ENCODE results near the gene NDUFC2.
"Not testable (repeated sequence)": the region's sequence is repeated elsewhere in the genome, so short reads cannot be mapped to it uniquely, and the experiment has no call there.

The NDUFC2 gene

DNA sequence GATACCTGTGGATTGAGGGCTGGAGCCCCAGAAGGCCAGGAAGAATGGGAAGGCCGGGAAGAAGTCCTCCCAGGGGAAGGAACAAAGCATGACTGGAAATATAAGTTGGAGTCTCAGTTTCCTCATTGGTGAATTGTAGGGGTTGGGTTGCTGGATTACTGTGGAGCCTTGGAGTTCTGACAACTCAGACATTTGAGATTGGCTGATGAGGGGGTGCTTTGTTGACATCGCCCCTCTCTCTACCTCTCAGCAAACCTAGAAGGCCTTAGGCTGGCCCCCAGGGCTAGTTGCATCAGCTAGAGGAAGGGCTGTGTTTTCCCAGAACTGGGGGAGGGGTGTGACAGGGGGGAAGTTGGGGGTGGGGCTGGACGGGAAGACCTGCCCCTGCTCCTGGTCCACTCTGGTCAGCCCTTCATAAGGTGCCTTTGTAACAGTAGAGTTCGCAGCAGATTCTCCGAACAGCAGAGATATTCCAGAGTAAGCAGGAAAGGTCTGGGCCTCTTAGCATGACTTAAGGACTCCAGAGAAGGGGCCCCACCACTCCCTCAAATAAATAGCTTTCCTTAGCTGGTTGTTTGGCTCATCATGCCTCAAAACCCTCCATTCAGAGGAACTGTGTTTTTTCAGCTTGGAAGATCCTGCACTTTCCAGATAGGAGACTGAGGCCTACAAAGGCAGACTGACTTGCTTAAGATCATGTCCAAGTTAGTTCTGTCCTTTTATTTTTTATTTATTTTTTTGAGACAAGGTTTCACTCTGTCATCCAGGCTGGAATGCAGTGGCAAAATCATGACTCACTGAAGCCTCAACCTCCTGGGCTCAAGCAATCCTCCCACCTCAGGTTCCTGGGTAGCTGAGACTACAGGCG lies 28.5 kb downstream of the NDUFC2 start:
- DNase-seq: no peak

DNA sequence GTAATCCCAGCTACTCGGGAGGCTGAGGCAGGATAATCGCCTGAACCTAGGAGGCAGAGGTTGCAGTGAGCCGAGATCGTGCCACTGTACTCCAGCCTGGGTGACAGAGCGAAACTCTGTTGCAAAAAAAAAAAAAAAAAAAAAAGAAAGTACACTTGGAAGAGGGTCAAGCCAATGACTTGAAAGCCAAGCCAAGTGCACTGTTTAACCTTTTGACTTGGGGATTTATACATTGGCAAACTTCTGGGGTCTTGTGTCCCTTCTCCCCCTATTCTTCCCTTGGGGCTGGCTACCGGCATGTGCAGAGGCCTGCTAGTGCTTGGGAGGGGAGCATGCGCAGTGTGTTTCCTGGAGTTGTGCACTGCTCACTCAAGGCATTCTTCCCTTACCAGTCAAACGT lies 30.3 kb downstream of the NDUFC2 start:
- no peak for DNase-seq

DNA sequence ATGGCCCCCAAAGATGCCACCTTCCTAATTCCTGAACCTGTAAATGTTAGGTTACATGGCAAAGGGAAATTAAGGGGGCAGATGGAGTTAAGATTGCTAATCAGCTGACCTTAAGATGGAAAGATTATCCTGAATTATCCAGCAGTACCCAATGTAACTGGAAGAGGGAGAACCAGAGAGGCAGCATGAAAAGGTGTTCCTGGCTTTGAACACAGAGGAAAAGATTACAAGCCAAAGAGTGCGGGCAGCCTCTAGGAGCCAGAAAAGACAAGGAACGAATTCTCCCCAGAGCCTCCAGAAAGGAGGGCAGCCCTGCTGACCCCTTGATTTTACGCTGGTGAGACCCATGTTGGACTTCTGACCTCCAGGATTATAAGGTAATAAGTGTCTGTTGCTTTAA lies 31.1 kb downstream of the NDUFC2 start:
- DNase-seq: no peak

DNA sequence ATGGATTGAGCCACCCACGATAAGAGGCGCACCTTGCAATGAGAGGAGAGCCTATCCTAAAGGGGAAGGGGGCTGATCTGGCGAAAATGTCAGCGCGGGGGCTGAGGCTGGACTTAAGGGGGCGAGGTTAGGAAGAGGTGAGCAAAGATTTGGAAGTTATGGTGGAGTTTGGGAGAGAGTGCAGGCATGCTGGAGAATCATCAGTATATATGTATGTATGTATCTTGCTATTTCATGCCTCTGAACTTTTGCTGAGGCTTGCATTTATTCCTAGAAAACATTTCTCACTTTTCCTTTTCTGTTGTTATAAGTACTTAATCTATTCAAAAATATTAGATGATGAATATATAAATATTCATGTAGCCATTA lies 33.2 kb downstream of the NDUFC2 start:
- no peak for DNase-seq

DNA sequence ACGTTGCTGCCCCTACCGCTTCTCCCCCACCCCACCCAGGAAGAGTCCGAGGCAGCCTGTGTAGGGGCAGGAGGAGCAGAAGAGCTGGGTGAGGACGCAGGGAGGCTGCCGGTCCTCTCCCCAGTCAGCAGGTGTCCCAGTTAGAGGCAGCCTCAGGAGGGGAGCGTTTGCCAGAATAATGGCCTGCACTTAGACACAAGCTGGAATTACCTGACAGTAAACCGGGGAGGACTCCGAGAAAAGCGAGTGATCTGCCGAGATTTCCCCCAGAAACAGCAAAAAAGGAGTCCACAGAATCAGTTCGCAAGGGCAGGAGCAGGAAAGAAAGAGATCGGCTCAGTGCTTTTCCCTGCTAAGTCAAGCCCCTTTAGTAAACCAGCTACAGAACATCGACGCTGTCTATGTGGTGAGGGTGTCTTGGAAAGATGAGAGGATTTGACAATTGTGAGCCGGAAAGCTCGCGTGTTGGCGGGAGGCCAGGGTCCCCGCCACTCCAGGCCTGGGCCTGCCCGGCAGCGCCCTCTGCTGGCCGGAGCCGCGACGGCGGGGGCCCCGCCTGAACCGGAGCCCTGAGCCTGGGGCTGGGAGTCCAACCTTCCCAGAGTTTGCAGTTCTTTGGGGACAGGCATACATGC lies 33.7 kb downstream of the NDUFC2 start:
- DNase-seq: peak; percentile 73

DNA sequence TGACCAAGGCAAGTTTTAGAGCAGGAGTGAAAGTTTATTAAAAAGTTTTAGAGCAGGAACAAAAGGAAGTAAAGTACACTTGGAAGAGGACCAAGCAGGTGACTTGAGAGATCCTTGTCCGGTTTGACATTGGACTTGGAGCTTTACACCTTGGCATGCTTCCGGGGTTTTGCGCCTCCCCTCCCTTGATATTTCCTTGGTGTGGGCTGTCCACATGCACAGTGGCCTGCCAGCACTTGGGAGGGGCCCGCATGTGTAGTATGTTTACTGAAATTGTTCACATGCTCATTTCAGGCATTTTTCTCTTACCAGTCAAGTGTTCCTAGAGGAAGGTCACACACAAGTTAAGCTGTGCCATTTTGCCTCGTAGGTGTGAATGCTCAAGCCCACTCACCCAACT lies 35.0 kb downstream of the NDUFC2 start:
- no peak for DNase-seq

DNA sequence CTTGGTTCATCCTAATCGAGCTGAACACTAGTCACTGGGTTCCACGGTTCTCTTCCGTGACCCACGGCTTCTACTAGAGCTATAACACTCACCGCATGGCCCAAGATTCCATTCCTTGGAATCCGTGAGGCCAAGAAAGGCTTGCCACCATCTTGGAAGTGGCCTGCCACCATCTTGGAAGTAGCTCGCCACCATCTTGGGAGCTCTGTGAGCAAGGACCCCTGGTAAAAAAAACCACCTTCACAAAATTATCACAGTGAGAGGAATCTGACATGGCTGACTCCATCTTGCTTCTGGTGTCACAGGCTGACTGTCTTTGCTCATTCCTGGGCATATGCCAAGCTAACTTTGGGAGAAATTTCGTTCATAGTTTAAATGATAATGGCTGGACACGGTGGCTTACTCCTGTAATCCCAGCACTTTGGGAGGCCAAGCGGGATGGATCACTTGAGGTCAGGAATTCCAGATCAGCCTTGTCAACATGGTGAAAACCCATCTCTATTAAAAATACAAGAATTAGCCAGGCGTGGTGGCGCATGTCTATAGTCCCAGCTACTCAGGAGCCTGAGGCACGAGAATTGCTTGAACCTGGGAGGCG lies 37.7 kb downstream of the NDUFC2 start:
- no peak for DNase-seq

DNA sequence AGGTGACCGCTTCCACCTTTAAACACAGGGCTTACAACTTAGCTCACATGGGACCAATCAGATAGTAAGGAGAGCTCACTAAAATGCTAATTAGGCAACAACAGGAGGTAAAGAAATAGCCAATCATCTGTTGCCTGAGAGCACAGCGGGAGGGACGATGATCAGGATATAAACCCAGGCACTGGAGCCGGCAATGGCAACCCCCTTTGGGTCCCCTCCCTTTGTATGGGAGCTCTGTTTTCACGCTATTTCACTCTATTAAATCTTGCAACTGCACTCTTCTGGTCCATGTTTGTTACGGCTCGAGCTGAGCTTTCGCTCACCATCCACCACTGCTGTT lies 38.3 kb downstream of the NDUFC2 start:
- not testable (repeated sequence) for DNase-seq

DNA sequence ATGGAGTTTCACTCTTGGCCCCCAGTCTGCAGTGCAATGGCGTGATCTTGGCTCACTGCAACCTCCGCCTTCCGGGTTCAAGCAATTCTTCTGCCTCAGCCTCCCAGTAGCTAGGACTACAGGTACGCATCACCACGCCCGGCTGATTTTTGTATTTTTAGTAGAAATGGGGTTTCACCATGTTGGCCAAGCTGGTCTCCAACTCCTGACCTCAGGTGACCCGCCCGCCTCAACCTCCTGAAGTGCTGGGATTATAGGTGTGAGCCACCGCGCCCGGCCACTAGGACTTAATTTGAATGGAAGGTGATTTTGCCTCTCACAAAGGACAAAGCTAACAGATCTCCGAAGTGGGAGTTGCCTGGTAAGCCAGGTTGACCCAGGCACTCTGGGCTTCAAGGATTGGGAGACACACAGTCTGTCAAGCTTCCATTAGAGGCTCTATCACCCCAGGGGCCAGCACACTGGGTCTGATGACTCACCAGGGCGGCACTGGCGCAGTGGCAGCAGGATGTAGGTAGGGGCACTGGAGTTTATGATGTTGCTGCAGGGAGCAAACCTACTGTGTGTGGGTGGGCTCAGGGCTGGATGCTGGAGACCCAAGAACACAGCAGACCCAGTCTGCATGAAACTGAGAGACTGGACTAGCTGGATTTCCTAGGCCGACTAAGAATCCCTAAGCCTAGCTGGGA lies 38.8 kb downstream of the NDUFC2 start:
- DNase-seq: no peak

DNA sequence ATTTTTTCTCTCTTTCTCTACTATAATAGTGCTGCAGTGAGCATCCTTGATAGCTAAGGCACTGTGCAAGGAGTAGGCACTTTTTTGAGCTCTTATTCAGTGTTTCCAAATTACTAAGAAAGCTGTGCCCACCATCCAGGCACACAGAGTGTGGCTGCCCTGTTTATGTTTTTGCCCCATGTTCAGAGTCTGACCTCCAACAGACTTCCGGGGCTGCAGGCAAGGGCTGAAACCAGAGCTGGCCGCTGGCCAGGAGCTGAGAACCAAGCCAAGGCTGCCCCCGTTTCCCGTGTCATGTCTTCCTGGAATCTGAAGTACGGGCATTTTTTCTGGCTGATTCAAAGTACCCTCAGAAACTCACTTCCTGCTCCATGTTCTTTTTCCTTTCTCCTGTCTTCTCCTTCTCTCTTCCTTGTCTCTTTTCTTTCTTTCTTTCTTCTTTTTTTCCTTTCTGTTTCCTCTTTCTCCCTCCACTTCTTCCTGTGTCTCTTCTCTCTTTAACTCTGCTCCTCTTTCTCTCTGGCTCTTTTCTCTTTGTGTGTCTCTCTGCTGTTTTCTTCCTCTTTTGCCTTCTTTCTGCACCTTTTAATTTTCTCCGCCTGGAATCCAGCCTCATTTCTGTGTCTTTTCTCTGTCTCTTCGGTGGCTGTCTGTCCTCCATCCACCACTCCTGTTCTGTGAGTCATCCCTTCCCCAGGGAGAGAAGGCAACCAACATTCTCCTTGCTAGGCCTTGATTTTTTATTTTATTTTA lies 39.6 kb downstream of the NDUFC2 start:
- DNase-seq: peak; percentile 83

DNA sequence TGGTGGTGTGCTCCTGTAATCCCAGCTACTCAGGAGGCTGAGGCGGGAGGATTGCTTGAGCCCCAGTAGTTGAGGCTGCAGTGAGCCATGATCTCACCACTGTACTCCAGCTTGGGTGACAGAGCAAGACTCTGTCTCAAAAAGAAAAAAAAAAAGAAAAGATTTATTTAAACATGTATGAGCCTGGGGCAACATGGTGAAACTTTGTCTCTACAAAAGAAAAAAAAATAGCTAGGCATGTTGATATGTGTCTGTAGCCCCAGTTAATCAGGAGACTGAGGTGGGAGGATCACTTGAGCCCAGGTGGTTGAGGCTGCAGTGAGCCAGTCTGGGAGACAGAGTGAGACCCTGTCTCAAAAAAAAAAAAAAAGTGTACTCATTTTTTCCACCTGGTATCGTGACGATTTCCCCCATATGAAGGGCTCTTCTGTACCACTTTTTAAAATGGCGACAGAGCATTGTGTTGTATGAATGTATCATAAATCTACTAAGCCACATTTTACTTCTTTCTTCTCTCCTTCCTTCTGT lies 40.2 kb downstream of the NDUFC2 start:
- DNase-seq: no peak

DNA sequence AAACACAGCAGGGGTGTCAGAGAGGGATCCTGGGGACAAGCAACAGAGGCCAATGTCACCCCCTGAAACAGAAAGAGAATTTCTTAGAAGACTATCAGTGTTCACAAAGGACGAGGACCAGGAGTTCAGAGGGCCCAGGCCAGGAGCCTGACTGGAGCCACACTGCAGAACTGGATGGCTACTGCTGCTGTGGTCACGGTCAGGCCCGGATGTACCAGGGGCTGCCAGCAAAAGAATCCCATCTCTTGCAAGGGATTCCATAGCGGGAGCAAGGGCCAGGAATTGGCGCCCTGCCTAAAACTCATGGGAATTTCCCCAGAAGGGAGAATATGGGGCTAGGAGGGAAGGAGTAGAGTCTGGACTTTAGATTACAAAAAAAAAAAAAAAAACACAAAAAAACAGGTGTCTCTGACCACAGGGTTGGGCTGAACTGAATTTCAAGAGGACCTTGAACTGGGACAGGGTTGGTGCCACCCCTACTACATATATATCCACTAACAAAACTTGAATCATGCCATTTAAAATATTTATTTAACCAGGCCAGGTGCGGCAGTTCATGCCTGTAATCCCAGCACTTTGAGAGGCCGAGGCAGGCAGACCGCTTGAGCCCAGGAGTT lies 40.9 kb downstream of the NDUFC2 start:
- no peak for DNase-seq

DNA sequence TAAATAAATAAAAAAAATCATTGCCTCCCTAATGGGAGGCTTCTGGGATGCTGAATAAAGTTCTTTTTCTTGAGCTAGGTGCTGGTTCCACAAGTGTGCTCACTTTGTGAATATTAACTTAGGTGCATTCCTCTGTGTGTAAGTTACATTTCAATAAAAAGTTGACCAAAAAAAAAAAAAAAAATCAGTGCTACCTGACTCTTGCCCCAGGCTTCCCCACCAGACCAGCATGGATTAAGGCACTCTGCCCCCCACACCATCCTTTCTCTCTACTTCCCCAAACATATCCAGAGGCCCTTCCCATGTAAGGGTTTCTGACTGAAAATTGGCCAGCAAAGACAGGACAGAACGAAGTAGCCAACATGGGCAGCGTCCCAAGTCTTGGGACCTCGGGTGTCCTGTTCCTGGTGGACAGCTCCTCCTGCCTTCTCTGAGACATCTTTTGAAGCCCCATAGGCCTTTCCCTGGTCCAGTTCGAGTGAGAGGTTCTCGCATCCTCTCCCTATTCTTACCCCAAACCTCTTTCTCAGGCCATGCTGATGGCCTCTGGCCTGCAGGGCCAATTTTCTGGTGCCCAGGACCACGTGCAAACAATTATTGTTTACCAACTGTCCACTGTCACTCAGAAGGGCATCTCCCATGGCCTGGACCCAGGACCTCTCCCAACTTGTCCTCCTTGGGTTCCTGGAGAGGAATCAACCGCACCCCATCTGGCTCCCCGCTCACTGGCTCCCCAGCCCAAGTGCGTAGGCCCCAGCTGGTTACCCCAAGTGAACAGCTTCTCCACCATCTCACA lies 41.6 kb downstream of the NDUFC2 start:
- DNase-seq: no peak

DNA sequence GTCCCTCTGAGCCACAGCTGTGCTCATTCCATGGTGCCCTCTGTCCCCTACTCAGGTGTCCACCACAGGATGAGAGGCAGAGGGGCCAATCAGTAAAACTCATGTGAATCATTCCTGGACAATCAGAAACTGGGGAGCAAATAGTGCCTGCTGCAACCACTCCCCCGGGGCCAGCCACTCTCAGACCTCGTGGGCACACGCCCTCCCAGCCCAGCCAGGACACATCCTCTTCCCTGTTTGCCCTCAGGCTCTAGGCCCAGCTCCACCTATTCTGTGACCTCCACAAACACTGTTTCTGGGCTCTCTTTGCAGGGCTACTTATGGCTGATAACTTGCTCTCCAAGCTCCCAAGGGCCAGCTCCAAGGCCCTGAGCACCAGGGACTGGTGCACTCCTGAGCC lies 42.6 kb downstream of the NDUFC2 start:
- no peak for DNase-seq

DNA sequence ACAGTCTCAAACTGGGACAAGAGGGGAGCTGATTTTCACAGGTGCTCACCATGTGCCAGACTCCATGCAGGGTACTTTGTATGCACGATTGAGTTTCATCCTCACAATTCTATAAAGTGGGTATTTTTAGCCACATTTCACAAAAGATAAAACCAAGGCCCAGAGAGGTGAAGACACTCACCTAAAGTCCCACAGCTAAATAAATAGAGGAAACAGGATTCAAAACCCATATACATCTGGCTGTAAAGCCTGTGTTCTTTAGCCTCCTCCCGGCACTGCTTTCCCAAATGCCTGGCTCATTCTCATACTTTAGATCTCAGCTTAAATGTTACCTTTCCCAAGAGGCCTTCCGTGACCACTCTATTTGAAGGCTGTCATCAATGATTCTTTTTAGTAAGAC lies 43.3 kb downstream of the NDUFC2 start:
- no peak for DNase-seq

DNA sequence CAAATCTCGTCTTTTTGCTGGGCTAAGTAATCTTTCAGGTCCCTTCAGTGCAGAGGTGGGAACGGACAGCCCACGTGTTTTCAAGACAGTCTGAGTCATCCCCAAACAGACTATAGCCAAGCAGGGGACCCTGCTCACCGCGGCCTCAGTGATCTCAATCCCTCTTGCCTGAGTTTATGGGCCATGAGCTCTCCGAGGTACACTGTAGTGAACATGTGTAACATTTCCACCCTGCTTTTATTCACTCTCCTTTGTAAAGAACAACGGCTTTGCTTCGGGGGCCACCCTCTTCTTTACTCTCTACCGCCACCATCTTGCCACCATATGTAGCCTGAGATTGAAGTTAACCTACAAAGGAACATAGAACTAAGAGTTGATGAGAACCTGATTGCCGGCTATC lies 45.0 kb downstream of the NDUFC2 start:
- no peak for DNase-seq

DNA sequence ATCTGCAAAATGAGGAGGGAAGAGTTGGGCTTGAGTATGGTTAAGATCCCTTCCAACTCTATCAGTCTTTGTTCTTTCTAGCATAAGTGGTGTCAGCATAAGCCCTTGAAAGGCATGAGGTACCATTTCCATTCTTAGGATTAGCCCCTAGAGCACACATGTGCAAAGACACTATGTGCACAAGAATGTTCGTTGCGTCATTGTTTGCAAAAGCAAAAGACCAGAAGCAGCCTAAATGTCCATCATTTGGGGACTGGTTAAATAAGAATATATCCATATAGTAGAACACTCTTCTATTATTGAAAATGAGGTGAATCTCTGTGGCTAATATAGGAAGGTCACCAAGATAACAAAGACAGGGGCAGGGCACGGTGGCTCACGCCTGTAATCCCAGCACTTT lies 46.6 kb downstream of the NDUFC2 start:
- no peak for DNase-seq

DNA sequence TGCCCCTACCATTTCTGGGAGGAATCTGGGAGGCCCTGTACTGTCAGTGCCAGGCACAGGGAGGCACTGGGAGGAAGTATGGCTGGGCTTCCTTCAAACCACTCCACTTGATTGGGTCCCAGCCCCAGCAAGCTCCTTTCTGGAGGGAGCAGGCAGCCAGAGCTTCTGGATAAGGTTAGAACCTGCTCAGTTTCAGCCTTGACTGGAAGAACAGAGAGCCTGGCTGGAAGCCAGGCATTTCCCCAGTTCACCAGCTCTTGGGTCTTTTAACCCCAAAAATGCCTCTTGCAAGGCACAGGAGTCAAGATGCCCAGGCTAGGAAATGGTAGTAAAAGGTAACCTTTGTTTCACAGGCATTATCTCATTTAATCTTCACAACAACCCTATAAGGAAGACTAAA lies 47.6 kb downstream of the NDUFC2 start:
- DNase-seq: no peak

DNA sequence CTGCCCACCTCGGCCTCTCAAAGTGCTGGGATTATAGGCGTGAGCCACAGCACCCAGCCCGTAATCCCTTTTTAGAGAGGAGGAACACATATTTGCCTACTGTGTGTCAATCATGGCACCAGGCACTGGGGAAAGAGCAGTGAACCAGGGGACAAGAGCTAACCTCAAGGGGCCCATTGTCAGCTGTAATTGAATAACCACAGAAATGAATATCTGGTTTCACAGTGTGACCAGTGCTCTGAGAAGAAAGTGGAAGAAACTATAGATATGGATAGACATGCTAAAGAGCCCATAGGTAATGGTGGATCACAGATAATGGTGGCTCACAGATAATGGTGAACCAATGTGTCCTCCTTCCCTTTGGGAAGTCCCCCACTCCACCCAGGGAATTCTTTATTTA lies 48.0 kb downstream of the NDUFC2 start:
- DNase-seq: no peak

DNA sequence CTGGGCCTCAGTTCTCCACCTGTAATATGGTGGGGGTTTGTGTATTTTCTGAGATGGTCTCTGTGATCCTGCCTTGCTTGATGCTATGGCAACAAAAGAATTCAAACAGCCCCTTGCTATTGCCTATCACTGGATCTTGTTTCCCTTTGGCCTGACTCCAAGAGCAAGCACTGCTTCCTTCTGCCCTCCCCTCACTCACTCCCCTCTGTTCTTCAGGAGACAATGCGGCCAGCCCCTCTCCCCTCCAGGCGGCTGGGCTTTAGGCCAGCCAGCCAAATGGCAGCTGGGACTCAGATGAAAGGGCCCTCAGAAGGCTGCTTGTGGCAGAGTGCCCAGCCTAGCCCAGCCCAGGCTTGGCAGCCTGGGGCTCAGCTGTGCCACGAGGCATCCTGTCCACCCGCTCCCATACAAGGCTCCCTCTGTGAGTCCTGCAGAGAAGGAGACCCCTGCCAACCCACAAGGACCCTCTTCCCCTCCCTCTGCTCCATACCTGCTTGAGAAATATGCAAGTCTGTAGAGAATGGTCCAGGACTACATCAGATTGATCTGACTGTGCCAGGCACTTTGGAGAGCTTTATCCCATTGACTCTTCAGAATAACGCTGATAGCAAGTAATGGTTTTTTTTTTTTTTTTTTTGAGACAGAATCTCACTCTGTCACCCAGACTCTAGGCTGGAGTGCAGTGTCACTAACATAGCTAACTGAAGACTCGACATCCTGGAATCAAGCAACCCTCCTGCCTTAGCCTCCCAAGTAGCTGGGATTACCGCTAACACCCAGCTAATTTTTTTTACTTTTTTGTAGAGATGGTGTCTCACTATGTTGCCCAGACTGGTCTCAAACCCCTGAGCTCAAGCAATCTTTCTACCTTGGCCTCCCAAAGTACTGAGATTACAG lies 49.0 kb downstream of the NDUFC2 start:
- peak; percentile 99 for DNase-seq

Measured in COR-L47 (cell line).